ENCODE measurements around the gene NXF2B. TPM values are rescaled to one million over a fixed set of nuclear protein-coding genes. Genes with fewer than 3 reads are reported as not detected.

NXF2B gene
- total RNA-seq, 2 donors from 2014 or later, result 1.3 to 1.6 TPM

GRCh38 chrX:102338162-102338561 lies 101.6 kb downstream of the NXF2B start:
- WGBS, 2 experiments (ENCODE audit: insufficient coverage in 1 of 2, insufficient read length in 1 of 2), result 90% methylated on average over 3 of the region's 4 CpGs; no CpG with 5 or more reads in 1 of the 2 experiments
- Mint-ChIP-seq H3K9me3 (peaks cover 32% of the 10 kb centered on the region), H3K4me1 (no peaks in the 10 kb centered on the region), H3K27ac (no peak overlapping the region), H3K27me3 (ENCODE audit: insufficient read depth) (no peaks in the 10 kb centered on the region), H3K4me3 (no peak overlapping the region), H3K36me3 (ENCODE audit: low read depth) (no peaks in the 10 kb centered on the region)
- Histone ChIP-seq H3K27me3 (ENCODE audit: control insufficient read depth, insufficient read depth, low read length, poor library complexity, severe bottlenecking) (no peaks in the 10 kb centered on the region), H3K36me3 (ENCODE audit: control insufficient read depth, insufficient read depth, low read length) (no peaks in the 10 kb centered on the region), H3K9ac (ENCODE audit: extremely low read depth, low read length, poor library complexity, severe bottlenecking) (no peak overlapping the region), H3K4me3 (ENCODE audit: low read length) (no peak overlapping the region), H3K27ac (ENCODE audit: low read depth, low read length) (no peak overlapping the region), H3K4me1 (ENCODE audit: control insufficient read depth, insufficient read depth, low read length) (no peaks in the 10 kb centered on the region), H3K9me3 (ENCODE audit: control insufficient read depth, low read length) (no peaks in the 10 kb centered on the region)
- DNase-seq, result no peak
- TF ChIP-seq CTCF (conservative IDR thresholded peaks at IDR 0.05), result no peak

Other genes with a start within 250 kb of the NXF2B start
- 1 to 10 TPM in 1 of 2 donors, not detected in 1; 1.1 TPM for gene TCP11X1, start 224.7 kb downstream of the NXF2B start, total RNA-seq
- under 1 TPM; 0.62 to 0.75 TPM for gene NXF2, start 192.8 kb downstream of the NXF2B start, total RNA-seq
- gene TCP11X2, start 31.8 kb upstream of the NXF2B start, total RNA-seq, result 1 to 10 TPM; 1.6 to 3.0 TPM
- gene TMSB15A, start 76.7 kb upstream of the NXF2B start, total RNA-seq, result 10 to 100 TPM; 30.6 to 88.4 TPM
- 10 to 100 TPM; 14.2 to 15.9 TPM for gene ARMCX5, start 159.5 kb upstream of the NXF2B start, total RNA-seq
- 1 to 10 TPM; 2.9 to 3.7 TPM for gene GPRASP1, start 211.5 kb upstream of the NXF2B start, total RNA-seq

Measured in endodermal cell (in vitro differentiated cells).